Progenitor cell of endocrine pancreas (in vitro differentiated cells): ENCODE data around the gene NCKAP5. TPM values are rescaled to one million over a fixed set of nuclear protein-coding genes. Genes with fewer than 3 reads are reported as not detected.

Experiments used
- DNase-seq: peaks from one replicate; pipeline ENCODE4 v3.0.0; 2021; ENCODE audit warnings: low spot score; ENCODE audit not compliant: unreplicated experiment
- H3K27ac Mint-ChIP-seq: 2 replicates; pipeline ENCODE4 v1.8.0; 2021; ENCODE audit warnings: mild to moderate bottlenecking, moderate library complexity, mixed read lengths
- H3K27me3 Mint-ChIP-seq: 2 replicates; pipeline ENCODE4 v1.8.0; 2021; ENCODE audit warnings: mixed read lengths
- H3K36me3 Mint-ChIP-seq: 2 replicates; pipeline ENCODE4 v1.8.0; 2022; ENCODE audit warnings: mixed read lengths; ENCODE audit not compliant: insufficient read depth
- H3K4me1 Mint-ChIP-seq: 2 replicates; pipeline ENCODE4 v1.8.0; 2021; ENCODE audit warnings: low read depth, mixed read lengths
- H3K4me3 Mint-ChIP-seq: 2 replicates; pipeline ENCODE4 v1.8.0; 2021; ENCODE audit warnings: low read depth, mild to moderate bottlenecking, moderate library complexity, mixed read lengths
- H3K9me3 Mint-ChIP-seq: 2 replicates; pipeline ENCODE4 v1.8.0; 2021; ENCODE audit warnings: low read depth, mixed read lengths
- total RNA-seq: library from RNA; stranded (reverse); gene quantifications from 2 replicates; pipeline ENCODE4 v1.2.1, GENCODE V29; 2021
- TF ChIP-seq, protein P1 (sequence below): fragments of 200-600 bp; sonication (generic); IDR thresholded peaks from one replicate; pipeline ENCODE4 v1.5.0; 2021; ENCODE audit warnings: antibody characterized with exemption, mild to moderate bottlenecking; ENCODE audit not compliant: unreplicated experiment

The NCKAP5 gene
- total RNA-seq, 1 donor from 2014 or later = 1.7 TPM

GRCh38 chr2:133082034-133082433, 486.2 kb downstream of the NCKAP5 start:
- no peaks in the 10 kb centered on the region for H3K36me3 Mint-ChIP-seq
- H3K9me3 Mint-ChIP-seq = no peaks in the 10 kb centered on the region
- no peak for DNase-seq
- no peaks in the 10 kb centered on the region for H3K27me3 Mint-ChIP-seq
- TF ChIP-seq, protein P1, sequence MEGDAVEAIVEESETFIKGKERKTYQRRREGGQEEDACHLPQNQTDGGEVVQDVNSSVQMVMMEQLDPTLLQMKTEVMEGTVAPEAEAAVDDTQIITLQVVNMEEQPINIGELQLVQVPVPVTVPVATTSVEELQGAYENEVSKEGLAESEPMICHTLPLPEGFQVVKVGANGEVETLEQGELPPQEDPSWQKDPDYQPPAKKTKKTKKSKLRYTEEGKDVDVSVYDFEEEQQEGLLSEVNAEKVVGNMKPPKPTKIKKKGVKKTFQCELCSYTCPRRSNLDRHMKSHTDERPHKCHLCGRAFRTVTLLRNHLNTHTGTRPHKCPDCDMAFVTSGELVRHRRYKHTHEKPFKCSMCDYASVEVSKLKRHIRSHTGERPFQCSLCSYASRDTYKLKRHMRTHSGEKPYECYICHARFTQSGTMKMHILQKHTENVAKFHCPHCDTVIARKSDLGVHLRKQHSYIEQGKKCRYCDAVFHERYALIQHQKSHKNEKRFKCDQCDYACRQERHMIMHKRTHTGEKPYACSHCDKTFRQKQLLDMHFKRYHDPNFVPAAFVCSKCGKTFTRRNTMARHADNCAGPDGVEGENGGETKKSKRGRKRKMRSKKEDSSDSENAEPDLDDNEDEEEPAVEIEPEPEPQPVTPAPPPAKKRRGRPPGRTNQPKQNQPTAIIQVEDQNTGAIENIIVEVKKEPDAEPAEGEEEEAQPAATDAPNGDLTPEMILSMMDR = no peak
- H3K4me1 Mint-ChIP-seq = peaks cover 6% of the 10 kb centered on the region
- H3K4me3 Mint-ChIP-seq = no peak overlapping the region
- no peak overlapping the region for H3K27ac Mint-ChIP-seq

GRCh38 chr2:133080822-133081221, 487.4 kb downstream of the NCKAP5 start:
- TF ChIP-seq, protein P1 = no peak
- Mint-ChIP-seq H3K27me3 (no peaks in the 10 kb centered on the region), H3K9me3 (no peaks in the 10 kb centered on the region), H3K4me3 (no peak overlapping the region), H3K36me3 (no peaks in the 10 kb centered on the region), H3K4me1 (peaks cover 6% of the 10 kb centered on the region), H3K27ac (no peak overlapping the region)
- DNase-seq = no peak

- H3K9me3 Mint-ChIP-seq = peaks cover 3% of the 10 kb centered on the region
- TF ChIP-seq, protein P1 = no peak
- H3K27ac Mint-ChIP-seq = no peak overlapping the region
- no peaks in the 10 kb centered on the region for H3K36me3 Mint-ChIP-seq
- no peak for DNase-seq
- H3K4me3 Mint-ChIP-seq = no peak overlapping the region
- peaks cover 6% of the 10 kb centered on the region for H3K4me1 Mint-ChIP-seq
- no peaks in the 10 kb centered on the region for H3K27me3 Mint-ChIP-seq
These were observed 489.4 kb downstream of the NCKAP5 start for GRCh38 chr2:133078667-133079411.

DNA sequence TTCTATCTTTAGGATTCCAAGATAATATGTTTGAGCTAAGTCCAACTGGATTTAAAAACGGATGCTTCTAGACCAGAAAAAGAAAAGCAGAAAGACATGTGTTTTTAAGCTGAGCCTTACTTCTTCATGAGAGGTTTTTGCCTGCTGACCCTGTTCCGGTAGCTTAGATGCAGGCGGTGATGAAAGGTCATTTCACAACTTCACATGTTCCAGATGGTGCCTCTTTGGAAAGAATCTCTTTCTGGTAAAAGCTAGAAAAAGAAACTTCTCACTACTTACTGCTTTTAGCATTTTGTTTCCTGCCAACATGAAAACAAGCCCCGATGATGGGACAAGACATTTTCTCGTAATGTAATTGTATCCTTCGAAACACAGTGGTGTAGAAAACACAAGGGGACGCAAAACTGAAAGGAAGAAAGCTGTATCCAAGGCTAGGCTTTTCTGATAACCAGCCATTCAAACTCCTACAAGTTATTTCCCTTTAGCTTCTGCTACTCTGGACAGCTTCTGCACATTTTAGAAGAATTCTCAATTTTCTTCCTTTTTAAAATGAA, 490.9 kb downstream of the NCKAP5 start:
- Mint-ChIP-seq H3K4me3 (no peak overlapping the region), H3K36me3 (no peaks in the 10 kb centered on the region), H3K4me1 (peaks cover 6% of the 10 kb centered on the region), H3K27ac (no peak overlapping the region), H3K9me3 (peaks cover 3% of the 10 kb centered on the region), H3K27me3 (no peaks in the 10 kb centered on the region)
- DNase-seq = no peak
- TF ChIP-seq, protein P1 = no peak

DNA sequence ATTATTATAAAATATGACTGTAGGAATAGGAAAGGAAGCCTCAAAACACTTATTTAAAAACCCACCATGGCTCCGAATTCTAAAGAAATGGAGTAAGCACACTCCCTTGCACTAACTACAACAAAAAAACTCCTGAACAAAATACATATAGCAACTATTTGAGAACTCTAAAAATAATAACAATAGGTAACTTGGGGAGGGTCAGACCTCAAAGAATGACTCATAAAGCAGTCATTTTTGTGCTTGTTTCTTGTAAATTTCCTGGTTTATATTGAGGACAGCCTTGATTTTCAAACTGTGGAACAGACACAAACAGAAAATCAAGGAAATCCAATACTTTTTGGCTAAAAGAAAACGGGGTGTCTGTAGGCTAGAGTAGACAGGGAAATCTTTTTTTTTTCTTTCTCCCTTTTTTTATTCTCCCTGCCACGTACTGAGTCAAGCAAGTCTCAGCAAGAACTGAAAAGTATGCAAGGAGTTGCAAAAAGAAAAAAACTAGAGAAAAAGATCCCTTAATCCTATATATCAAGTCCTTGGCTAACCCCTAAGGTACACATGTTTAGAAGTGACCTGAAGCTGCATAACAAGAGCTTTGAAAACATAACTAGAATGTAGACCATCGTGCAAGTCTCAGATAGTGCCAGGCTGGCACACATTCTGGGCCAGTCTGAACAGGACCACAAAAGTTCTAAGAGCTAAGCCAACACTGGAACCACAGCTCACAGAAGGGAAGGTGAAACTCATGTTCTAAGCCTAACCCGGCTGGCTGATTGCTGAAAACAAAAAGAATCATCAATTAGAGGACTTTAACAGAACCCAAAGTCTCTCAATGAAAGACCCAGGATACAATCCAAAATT, 495.2 kb downstream of the NCKAP5 start:
- Mint-ChIP-seq H3K36me3 (no peaks in the 10 kb centered on the region), H3K4me3 (no peak overlapping the region), H3K27me3 (peaks cover 2% of the 10 kb centered on the region), H3K9me3 (peaks cover 3% of the 10 kb centered on the region), H3K27ac (no peak overlapping the region), H3K4me1 (no peaks in the 10 kb centered on the region)
- no peak for DNase-seq
- TF ChIP-seq, protein P1 = no peak
